NCI-H146 treated with DMSO at 0.1 percent for 48 hours (cell line): ENCODE results near the gene AK1.
"Not testable (repeated sequence)": the region's sequence is repeated elsewhere in the genome, so short reads cannot be mapped to it uniquely, and the experiment has no call there.

Experiments used
- DNase-seq: peaks from one replicate; lab custom pipeline; 2025; ENCODE audit not compliant: unreplicated experiment; lab: John Stamatoyannopoulos, UW

The AK1 gene

DNA sequence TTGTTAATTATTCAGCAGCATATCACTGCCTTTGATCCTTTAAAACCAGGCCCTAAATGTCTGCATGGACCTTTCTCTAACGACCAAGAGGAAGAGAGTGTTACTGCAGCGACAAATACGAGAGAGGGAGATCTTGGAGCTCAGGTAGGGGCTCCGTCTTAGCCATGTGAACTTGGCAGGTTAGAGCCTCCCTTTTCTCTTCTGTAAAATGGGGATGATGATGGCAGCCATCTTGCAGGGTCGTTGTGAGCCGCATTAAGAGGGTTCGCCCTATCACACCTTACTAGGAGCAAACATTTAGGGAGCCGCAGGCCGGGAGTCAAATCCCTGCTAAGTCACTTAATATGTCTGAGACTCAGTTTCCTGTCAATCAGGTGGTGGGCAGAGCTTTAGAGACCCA is 24.6 kb downstream of the AK1 start:
- DNase-seq = no peak

DNA sequence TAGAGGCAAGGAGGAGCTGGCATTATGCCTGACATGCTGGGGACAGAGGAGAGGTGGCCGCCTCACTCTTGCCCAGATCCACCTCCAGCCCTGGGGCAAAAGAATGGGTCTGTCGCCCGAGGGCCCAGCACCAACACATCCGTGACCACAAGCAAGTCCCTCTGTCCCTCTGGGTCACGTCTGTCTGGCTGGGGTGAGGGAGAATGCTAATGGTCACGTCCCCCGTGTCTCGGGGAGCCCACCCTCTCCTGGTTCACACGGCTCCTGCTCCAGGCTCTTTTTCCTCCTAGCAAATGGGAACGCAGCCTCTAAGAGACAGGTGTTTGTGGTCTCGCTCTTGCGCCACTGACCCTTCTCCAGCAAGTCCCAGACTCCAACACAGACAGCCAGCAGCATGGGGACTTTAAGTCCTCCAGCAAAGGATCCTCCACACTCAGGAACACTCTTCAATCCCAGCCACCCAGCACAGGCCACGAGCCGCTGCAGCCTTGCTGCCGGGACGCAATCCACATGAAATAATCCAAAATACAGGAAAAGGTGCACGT is 27.1 kb downstream of the AK1 start:
- no peak for DNase-seq

DNA sequence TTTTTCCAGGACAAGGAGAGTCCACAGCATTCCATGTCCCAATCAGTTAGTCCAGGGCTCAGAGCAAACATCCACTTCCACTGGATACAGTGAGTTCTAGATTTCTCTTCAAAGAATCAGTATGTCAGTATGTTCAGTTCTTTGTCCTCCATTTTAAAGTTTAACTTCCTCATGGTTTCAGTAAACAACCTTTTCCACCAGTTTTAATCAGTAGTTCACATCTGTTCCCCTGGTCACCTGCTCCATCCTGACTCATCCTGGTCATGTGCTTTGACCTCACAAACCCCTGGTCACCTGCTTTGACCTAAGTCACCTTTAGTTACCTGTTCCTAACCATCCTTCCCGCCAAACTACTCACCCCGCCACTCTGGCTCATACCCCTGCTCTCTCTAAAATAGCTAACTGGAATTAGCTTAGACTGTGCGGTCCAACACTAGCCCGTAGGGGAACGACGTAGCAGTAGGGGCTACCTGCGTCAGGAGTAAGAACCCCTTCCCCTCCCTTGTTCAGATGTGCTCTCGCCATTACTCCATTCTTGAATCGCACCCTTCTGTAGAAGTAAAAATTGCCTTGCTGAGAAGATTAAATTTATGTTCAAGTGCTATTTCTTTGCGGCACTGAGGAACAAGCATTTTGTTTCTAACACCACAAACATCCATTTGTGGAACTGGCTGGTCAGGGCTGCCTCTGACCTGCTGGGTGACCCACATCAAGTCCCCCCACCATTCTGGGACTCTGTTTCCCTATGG is 28.5 kb downstream of the AK1 start:
- DNase-seq = no peak

DNA sequence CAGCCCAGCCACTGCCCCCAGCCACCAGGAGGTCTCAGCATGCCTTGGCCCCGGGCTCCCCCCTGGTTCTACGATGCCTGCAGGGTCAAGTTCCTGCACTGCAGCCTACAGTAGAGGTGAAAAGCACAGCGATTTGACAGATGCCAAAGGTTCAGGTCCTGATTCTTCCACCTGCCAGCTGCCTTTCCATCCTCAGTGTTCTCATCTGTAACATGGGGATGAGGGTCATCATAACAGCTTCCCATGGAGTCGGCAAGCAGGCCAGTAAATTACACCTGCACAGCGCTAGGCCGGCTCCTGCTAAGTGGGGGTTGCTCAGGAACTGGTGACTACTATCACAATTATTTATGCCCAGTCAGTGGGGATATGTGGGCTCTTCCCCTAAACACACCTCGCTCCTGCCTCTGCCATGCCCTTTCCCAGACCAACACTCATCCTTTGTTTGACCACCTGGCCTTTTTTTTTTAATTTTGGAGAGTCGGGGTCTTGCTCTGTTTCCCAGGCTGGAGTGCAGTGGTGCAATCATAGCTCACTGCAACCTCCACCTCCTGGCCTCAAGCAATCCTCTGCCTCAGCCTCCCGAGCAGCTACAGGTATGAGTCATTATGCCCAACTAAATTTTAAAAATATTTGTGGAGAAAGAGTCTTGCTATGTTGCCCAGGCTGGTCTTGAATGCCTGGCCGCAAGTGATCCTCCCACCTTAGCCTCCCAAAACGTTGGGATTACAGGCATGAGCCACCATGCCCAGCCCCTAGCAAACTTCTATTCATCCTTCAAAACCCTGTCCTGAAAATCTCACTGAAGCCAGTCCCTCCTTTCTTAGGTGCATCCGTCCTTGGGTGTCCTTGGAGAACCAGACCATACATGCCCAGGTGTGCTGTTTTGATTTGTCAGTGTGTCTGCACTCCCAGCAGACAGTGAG is 29.4 kb downstream of the AK1 start:
- no peak for DNase-seq

DNA sequence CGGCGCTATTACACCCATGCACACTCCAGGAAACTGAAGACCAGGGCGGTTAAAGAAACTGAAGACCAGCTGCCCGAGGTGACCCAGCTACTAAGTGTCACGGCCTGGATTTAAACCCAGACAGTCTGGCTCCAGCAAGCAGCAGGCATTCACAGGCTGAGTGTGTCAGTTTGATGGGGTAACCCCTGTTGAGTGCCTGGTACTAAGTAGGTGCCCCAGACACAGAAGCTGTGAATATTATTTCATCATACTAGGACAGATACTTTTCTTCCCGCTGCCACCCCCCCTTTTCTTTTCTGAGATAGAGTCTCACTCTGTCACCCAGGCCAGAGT is 30.3 kb downstream of the AK1 start:
- DNase-seq = no peak

DNA sequence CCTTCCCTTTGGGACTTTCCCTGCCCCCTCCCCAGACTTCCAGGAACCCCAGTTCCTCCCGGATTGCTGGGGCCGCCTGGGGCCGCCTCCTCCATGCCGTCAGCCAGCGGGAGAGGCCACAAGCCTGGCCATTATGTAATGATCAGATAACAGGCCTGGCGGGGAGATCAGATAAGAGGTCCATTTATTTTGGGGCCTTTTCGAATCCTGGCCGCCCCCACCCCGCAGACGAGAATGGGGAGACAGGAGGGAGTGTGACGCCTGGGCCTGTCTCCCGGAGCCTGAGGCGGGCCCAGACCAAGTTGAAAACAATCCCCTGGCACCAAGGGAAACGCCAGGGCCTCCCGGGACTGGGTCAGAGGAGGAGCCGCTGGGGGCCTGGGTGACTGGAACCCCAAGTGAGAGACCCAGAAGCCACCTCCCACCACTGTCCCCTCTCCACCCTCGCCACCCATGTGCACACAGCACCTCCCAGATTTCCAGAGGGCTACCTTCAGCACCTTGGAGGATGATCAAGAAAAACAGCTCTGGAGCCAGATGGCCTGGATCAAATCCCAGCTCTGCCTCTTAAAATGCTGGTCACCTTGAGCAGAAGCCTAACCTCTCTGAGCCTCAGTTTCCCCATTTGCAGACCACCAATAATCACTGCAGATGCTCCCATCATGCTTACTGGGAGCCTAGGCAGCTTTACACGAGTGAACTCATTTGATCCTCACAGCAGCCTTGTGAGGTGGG is 30.9 kb downstream of the AK1 start:
- DNase-seq = no peak

DNA sequence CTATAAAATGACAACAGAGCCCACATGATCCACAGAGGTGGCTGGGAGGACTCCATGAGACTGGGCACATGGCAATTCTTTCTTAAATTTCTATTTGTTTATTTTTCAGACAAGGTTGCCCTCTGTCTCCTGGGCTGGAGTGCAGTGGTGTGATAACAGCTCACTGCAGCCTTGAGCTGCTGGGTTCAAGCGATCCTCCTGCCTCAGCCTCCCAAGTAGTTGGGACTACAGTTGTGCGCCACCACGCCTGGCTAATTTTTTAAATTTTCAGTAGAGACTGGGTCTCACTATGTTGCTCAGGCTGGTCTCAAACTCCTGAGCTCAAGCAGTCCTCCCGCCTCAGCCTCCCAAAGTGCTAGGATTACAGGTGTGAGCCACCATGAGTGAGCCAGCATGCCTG is 31.9 kb downstream of the AK1 start:
- not testable (repeated sequence) for DNase-seq

DNA sequence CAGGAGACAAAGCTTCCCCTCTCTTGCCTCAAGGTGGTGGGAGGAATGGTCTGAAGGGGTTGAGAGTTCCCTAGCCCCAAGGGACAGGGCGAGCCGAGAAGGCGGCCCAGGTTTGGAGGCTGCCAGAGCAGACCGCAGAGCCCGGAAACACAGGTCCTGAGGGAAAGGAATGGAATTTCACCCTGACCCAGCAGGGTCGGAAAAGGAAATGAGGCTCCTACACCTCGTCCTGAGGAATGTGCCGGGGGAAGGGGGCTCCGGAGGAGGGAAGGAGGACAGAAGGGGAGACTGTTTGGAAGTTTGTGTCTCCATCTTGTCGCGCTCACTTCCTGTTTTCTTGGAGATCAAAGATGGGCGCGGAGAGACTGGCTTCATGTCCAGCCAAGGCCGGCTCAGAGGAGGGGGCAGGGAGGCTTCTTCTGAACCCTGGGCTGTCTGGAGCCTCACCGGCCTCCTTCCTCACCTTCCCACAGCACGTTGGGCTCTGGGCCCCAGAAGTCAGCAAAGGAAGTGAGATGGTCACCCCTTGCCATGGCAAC is 32.6 kb downstream of the AK1 start:
- DNase-seq = no peak

DNA sequence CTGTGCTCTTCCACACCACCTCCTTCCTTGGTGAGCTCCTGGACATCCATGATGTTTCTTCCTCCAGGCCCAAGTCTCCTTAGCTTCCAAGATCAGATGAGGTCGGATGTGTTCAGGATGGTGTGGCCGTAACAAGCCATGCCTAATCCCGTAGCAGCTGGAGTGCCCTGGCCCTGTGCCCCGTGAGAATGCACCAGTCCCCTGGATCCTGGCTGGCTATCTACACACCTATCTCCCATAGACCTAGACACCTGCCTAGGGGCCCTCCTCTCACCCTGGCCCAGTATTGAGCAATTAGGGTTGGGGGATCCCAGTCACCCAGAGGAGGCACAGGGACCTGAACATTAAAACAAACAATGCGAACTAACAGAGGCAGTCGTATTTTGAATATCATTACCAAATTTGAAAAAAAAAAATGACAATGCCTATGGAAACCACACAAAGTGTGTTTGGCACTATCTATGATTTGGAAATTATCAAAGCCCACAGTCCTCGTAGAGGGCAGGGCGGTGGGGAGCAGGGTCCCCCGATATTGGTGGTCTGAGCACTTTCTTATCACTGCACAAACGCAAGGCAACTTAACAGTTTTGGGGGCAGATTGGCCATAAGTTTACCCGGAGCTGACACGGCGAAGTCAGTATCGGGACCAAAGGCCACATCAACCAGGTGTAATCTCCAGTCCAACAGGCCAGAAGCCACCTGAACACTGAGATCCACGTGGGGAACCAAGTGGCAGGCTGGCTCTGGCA is 36.2 kb downstream of the AK1 start:
- no peak for DNase-seq

DNA sequence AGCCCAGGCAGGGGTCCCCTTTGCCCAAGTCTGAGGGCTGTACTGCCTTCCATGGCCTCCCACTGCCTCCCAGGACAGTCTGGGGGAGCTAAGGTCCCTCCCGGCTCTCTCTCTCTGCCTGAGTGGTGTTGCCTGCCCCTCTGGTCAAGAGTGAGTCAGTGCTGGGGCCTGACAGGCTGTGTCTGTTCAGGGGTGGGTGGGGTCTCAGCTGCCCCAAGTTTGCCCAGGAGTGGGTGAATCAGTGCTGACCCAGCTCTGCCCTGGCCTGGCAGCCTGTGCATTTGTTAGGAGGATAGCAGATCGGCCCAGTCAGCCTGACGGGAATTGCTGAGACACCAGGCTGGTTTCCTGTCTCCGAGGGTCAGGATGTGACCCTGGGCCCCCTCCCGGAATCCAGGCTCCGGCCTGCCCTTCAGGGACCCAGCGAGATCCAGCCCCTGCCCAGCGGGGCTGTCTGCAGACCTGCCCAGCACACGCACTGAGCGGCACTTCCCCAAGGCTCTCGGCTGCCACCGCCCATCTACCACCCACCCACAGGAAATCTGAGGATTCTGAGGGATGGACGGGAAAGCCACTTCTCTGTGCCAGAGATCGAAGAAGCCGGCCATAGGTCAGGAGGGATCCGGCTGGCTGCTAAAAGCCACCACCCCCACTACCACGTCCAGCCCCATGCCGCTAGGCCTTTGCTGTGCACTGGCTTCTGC is 38.9 kb downstream of the AK1 start:
- DNase-seq = no peak

DNA sequence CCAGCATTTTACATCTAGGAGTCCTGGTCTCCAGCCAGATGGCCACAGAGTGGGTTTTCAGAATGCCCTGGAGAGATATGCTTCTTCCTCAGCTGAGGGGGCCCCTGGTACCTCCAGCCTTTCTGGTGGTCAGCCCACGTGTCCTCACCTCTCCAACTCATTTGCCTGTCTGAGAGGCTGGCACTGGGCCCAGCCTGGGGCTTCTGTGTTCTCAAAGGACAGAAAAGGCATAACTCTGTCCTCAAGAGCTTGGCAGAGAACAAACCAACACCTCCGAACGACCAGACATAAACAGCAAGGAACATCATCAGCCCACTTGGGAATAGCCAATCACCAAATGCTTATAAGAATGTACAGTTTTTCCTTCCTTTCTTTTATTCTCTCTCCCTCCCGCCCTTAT is 40.1 kb downstream of the AK1 start:
- DNase-seq = no peak

DNA sequence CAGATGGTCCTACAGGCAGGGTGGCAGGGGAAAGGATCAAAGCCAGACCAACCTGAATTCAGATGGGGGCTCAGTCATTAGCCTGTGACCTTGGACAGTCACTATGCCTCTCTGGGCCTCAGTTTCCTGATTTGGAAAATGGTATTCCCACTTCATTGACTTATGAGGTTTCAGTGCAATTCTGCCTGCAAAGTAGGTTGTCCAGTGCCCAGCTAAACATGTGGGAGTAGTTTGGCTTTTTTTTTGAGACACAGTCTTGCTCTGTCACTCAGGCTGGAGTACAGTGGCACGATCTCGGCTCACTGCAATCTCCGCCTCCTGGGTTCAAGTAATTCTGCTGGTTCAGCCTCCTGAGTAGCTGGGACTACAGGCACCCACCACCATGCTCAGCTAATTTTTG is 40.9 kb downstream of the AK1 start:
- DNase-seq = not testable (repeated sequence)

DNA sequence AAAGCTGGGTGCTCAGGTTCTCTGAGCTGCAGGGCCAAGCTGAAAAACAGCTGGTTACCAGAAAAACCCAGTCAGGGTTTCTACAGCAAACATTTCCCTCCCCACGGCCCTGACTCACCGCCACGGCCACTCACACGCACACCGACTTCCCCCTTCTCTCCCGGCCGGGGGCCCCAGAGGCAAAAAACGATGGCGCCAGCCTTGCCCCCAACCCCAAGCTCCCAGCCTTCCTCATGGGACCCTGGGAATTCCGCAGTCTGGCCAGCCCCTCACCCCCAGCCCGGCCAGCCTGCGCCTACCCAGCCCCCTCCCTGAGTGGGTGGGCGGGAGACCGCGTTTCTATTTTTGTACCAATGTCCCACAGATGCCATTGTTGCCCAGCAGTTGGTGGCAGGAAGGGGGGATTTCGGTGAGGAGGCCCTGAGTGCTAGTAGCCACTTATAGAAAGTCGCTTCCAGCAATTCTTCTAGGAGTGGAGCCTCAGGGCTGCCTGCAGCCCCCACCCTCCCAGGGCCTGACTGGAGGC is 41.4 kb downstream of the AK1 start:
- no peak for DNase-seq

DNA sequence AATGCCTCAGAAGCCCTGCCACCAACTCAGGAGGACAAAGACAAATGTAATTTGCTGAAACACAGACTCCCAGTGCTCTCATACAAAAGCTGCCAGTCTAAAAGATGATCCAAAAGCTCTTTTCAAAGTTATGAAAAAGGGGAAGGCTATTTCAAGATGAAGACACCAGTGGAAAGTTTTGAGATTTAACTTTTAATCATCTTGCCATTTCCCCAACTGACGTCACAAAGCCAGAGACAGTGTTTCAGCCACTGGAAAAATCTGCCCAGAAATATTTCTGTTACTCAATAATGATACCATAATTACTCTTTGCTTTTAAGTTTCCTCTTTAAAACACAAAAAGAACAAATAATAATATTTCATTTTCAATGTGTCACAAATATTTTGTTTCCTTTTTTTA is 43.9 kb downstream of the AK1 start:
- DNase-seq = no peak

DNA sequence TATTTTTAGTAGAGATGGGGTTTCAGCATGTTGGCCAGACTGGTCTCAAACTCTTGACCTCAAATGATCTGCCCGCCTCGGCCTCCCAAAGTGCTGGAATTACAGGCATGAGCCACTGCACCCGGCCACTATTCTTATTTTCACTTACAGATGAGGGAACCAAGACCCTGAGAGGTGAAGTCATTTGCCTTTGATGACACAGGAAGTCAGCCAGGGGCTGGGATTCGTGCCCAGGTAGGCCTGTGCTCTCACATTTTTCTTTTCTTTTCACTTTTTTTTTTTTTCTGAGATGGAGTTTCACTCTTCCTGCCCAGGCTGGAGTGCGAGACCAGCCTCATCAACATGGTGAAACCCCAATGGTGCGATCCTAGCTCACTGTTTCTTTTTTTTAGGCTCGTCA is 45.2 kb downstream of the AK1 start:
- no peak for DNase-seq

DNA sequence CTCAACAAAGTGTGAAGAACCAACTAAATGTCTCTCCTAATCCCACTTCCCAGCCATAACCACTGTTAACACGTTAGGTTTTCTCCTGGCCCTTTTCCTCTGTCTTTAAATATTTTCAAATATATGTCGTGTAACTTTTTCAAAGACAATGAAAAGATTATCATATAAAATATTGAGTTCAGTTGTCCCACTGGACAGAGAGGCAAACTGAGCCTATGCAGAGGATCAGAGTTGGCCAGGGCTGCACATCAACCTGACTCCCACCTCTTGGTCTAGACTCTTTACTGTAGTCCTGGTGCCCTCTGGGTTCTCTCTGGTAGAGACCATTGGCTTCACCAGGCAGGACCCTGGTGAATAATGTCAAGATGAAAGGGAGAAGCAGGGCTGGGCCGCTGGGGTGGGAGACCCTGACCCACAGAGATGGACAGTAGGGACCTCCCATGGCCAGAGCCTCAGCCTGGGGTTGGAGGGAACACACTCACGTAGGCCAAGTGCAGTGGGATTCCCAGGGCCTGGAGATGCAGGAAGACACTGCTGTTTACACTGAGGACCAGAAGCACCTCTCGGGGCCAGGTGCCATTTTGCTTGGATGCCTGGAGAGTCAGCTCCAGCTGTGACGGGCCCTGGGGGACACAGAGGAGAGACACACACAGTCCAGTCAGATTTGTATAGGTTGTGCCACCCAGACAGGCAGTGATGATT is 48.1 kb downstream of the AK1 start:
- DNase-seq = no peak

DNA sequence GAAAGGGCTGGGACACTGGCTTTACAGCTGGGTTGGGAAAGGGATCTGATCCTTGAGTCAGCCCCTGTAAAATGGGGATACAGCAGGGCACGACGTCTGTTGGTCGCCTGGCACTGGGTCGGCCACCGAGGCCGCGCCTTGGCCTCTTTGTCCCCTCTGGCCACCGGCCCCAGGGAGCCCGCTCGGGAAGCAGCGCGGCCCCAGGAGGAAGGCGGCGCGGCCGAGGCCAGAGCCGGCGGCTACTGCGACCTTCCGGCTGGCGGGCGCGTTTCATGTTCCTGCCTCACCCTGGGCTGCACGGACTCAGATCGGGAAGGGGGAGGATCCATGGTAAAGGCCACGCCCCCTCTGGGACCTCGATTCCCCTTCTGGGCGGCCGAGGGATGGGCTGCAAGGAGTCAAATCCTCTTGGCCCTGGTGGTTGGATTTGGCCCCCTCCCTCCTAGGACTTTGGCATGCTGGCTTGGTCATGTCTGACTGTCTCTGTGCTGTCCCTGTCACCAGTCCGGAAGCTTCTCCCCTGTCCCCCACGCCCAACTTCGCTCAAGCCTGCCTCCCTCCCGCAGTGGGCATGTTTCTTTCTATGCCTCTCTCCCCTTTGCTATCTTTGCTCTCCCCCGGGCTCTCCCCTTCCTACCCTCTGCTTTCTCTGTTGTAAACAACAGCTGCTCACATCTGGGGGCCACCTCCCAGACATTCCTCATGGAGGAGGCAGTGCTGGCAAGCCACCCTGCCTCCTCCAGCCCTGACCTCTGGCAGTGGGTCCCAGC is 49.0 kb downstream of the AK1 start:
- DNase-seq = peak; percentile 42

DNA sequence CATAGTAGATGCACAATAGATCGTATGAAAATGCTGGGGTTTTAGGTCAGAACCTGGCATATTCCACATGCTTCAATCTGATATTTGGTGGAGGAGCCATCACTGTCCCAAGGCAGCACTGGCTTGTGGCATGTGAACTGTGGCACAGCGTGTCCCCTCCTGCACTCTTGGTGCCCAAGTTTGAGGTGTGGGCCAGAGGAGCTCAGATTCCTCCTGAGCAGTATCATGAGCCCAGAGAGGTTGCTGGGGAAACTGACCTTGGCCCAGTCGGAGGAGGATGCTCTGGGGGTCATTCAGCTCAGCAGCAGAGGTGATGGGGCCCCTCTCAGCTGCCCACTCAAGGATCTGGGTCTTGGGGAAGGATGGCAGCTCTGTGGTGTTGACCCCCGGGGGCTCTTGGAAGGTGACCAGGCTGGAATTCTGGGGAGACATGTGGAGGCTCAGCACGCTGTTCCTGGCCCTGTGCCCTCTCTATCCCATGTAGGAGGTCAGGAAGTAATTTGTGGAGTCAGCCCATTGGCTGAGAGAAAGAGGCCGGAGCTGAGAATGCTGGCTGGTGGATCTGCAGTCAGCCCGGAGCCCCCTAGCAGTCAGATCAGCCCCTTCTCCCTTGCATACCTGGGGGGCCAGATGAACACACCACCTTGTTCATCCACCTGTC is 51.1 kb downstream of the AK1 start:
- no peak for DNase-seq
